GM12878 (cell line): ENCODE results near the gene CCDC78. TPM values are rescaled to one million over a fixed set of nuclear protein-coding genes. Genes with fewer than 3 reads are reported as not detected.

Source experiments
- BCL3 ChIP-seq: IDR thresholded peaks from 2 replicates; pipeline ENCODE4 v1.6.1; 2011; ENCODE audit warnings: borderline replicate concordance, low read depth, mild to moderate bottlenecking, moderate library complexity, low read length; ENCODE audit not compliant: insufficient read depth, poor library complexity, severe bottlenecking
- CHD2 ChIP-seq: IDR thresholded peaks from 2 replicates; pipeline ENCODE4 v1.6.1; 2011; ENCODE audit warnings: low read depth, low read length, improper control_type of control experiment, borderline replicate concordance
- CTCF ChIP-seq, 3 experiments: IDR thresholded peaks in 2 of 3; conservative IDR thresholded peaks in 1 of 3; 2 replicates each; pipeline ENCODE4 v1.5.1; 2011; ENCODE audit warnings: low read depth in 3 of 3, low read length in 3 of 3, mild to moderate bottlenecking in 3 of 3, control low read depth in 2 of 3, moderate library complexity in 2 of 3, inconsistent platforms in 1 of 3, mixed read lengths in 1 of 3; ENCODE audit not compliant: control insufficient read depth in 2 of 3, insufficient read depth in 1 of 3; ENCODE audit errors: extremely low read depth in 1 of 3
- CUX1 ChIP-seq: IDR thresholded peaks from 2 replicates; pipeline ENCODE4 v1.6.1; 2012; ENCODE audit warnings: improper control_type of control experiment, low read depth, low read length; ENCODE audit not compliant: insufficient replicate concordance
- HCFC1 ChIP-seq: fragments of 150-350 bp; IDR thresholded peaks from 2 replicates; pipeline ENCODE4 v1.6.1; 2014; ENCODE audit warnings: low read length
- KAT2A ChIP-seq: conservative IDR thresholded peaks from 2 replicates; pipeline ENCODE4 v1.6.1; 2011; ENCODE audit warnings: low read depth, low read length; ENCODE audit not compliant: control insufficient read depth
- MLLT1 ChIP-seq: fragments of 450-650 bp; IDR thresholded peaks from 2 replicates; pipeline ENCODE4 v1.6.1; 2016; ENCODE audit warnings: mild to moderate bottlenecking
- MTA2 ChIP-seq: fragments of 450-650 bp; IDR thresholded peaks from 2 replicates; pipeline ENCODE4 v1.6.1; 2016; ENCODE audit warnings: low read depth, mild to moderate bottlenecking, moderate library complexity
- RAD21 ChIP-seq: IDR thresholded peaks from 2 replicates; pipeline ENCODE4 v1.6.1; 2011; ENCODE audit warnings: mild to moderate bottlenecking, low read depth, low read length, moderate library complexity; ENCODE audit not compliant: insufficient read depth
- REST ChIP-seq: IDR thresholded peaks from 2 replicates; pipeline ENCODE4 v1.6.1; 2012; ENCODE audit warnings: mild to moderate bottlenecking, low read depth, low read length
- SMAD5 ChIP-seq: IDR thresholded peaks from 2 replicates; pipeline ENCODE4 v1.6.1; 2016; ENCODE audit warnings: antibody characterized with exemption, low read depth
- SREBF1 ChIP-seq: IDR thresholded peaks from 2 replicates; pipeline ENCODE4 v1.6.1; 2012; ENCODE audit warnings: mild to moderate bottlenecking, low read length
- TCF7 ChIP-seq: IDR thresholded peaks from 2 replicates; pipeline ENCODE4 v1.6.1; 2014; ENCODE audit warnings: antibody characterized with exemption, borderline replicate concordance
- WRNIP1 ChIP-seq: IDR thresholded peaks from 2 replicates; pipeline ENCODE4 v1.6.1; 2011; ENCODE audit warnings: low read depth, low read length, improper control_type of control experiment, borderline replicate concordance
- ZNF24 ChIP-seq: fragments of 450-650 bp; IDR thresholded peaks from 2 replicates; pipeline ENCODE4 v1.6.1; 2017; ENCODE audit warnings: antibody characterized with exemption, mild to moderate bottlenecking
- polyA plus RNA-seq, 11 experiments: library from polyadenylated mRNA; depleted of rRNA in 4 of 11; unstranded in 6 of 11; stranded (reverse) in 5 of 11; fragments of >200 nt; fragmentation: Nextera tagmentation in 4 of 11; fragmentation: Illumina TruSeq in 1 of 11; extraction: Ambion mirVana in 4 of 11; extraction: Trizol in 1 of 11; gene quantifications; 1 replicate in 1 of 11; 2 replicates in 10 of 11; pipeline versions ENCODE4 v1.2.1 to v1.2.3, GENCODE V29; 2011 to 2016; ENCODE audit warnings: inconsistent platforms in 2 of 11, missing spikeins in 2 of 11, low read depth in 1 of 11
- total RNA-seq, 4 experiments: library from RNA; depleted of rRNA in 3 of 4; stranded (reverse); fragments of >200 nt in 3 of 4; fragmentation: Illumina TruSeq in 1 of 4; extraction: Trizol in 1 of 4; gene quantifications; 2 replicates each; pipeline versions ENCODE4 v1.2.1 to v1.2.3, GENCODE V29; 2013 to 2021

Gene CCDC78
- total and polyA plus RNA-seq, 10 of the 15 experiments (the other 5 are each of a cell fraction or from before 2014, with no cell fraction given): 0.10 to 26.2 (median 5.4) TPM

GRCh38 chr16:727291-727977 is 1.2 kb upstream of the CCDC78 start (continued):
- no peak for TF ChIP-seq MLLT1
- no peak for TF ChIP-seq ZNF24
- TF ChIP-seq BCL3: no peak
- TF ChIP-seq CUX1: no peak
- no peak for TF ChIP-seq TCF7
- no peak for TF ChIP-seq SREBF1
- TF ChIP-seq RAD21: no peak
- TF ChIP-seq REST: no peak
- TF ChIP-seq WRNIP1: no peak
- no peak for TF ChIP-seq HCFC1
- TF ChIP-seq CTCF (IDR thresholded peaks at IDR 0.05 in 2 of 3, conservative IDR thresholded peaks at IDR 0.05 in 1 of 3; ENCODE audit: control insufficient read depth in 2 of 3, extremely low read depth in 1 of 3, insufficient read depth in 1 of 3, low read depth in 3 of 3, low read length in 3 of 3): no peak
- TF ChIP-seq MTA2: no peak
- no peak for TF ChIP-seq KAT2A
- TF ChIP-seq SMAD5: no peak
- TF ChIP-seq CHD2: no peak
